NCI-H146 treated with DMSO at 0.1 percent for 48 hours (cell line): Measurements from ENCODE around the gene LIPC.

Source experiments
- DNase-seq: peaks from one replicate; lab custom pipeline; 2025; ENCODE audit not compliant: unreplicated experiment; lab: John Stamatoyannopoulos, UW

The LIPC gene

DNA sequence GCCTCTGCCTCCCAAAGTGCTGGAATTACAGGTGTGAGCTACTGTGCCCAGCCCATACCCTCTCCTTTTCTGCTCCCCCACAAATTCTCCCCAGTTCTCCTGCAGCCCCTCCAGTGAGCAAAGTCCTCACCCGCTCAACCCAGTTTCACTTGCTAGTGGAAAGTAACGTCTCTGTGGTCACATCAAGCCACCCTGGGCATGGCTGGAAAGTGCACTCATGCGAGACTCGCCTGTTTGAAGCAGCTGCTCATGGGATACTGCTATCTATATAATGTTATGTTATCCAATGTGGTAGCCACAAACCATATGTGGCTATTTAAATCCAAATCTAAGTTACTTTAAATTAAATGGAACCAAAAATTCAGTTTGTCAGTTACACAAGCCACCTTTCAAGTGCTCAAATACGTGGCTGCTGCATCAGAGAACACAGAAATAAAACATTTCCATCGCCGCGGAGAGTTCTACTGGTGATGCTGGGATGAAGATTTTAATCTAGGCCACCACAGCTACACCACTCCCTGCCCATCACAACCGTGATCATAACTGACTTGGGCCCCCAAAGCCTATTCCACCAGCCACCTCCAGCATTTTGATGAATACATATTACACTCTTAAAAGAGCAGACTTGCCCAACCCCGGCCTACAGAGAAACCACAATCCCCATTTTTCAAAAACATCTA is 119.4 kb downstream of the LIPC start:
- no peak for DNase-seq

GRCh38 chr15:58551764-58552504 is 120.1 kb downstream of the LIPC start:
- no peak for DNase-seq

DNA sequence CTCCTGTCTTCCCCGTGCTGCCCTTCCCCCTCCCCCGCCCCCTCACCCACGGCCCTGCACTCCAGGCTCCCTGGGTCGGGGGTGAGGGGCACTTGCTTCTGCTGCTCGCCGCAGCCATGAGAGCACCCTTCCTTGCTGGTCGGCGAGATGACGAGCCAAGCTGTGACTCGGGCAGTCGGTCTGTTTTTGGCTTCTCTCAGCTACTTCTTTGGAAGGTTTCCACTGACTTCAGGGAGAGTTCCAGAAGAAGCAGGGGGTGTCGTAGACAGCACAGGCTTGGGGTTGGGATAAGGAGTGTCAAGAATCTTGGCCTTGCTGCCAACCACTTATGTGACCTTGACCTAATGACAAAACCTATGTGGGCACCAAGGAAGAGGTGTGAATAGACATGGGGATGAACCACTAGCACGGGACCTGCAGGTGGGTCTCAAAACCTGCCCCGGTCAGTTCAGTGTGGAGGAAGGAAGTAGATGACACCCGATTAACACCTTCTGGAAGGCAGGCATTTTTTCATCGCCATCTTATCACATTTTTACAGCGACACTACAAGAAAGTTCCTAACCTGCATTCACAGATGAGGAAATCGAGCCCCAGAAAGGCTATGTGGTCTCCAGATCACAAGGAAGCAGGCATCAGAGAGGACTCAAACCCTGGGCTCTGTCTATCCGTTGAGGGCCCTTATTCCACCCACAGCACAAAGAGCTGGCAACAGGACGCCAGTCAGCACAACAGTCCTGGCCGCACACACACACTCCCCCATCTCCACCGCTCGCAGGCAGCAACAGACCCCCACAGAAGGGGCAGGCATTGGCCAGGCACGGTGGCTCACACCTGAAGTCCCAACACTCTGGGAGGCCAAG is 120.9 kb downstream of the LIPC start:
- DNase-seq: no peak

GRCh38 chr15:58553365-58553918 is 121.7 kb downstream of the LIPC start:
- no peak for DNase-seq

GRCh38 chr15:58554758-58555157 is 123.0 kb downstream of the LIPC start:
- no peak for DNase-seq

- DNase-seq: peak; percentile 25
Observed at GRCh38 chr15:58555162-58556027, 123.6 kb downstream of the LIPC start.

GRCh38 chr15:58556028-58556361 is 124.2 kb downstream of the LIPC start:
- no peak for DNase-seq

GRCh38 chr15:58556541-58556940 is 124.8 kb downstream of the LIPC start:
- DNase-seq: no peak

DNA sequence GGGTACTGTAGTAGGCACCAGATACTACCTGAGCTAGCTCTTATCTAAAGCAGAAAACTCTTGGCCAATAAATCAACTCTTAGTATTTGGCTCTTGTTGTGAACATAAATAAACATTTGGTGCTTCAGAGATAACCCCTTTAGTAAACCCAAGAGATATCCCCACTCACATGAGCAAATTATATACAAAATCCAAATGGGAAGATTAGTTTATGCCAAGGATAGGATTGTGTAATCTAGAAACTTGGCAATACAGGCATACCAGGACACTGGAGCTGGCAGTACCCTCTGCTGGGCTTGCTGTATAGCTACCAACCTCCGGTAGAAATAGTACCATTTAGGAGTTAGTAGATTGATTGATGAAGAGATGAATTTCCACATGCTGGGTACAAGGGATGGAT is 127.0 kb downstream of the LIPC start:
- no peak for DNase-seq

GRCh38 chr15:58559904-58560588 is 128.3 kb downstream of the LIPC start:
- no peak for DNase-seq

- DNase-seq: no peak
Observed at GRCh38 chr15:58561321-58561720, 129.5 kb downstream of the LIPC start.

- no peak for DNase-seq
Observed at GRCh38 chr15:58562135-58562534, 130.3 kb downstream of the LIPC start.

- DNase-seq: peak; percentile 2
Observed at GRCh38 chr15:58564981-58565380, 133.2 kb downstream of the LIPC start.

GRCh38 chr15:58565619-58566018 is 133.8 kb downstream of the LIPC start:
- DNase-seq: no peak

DNA sequence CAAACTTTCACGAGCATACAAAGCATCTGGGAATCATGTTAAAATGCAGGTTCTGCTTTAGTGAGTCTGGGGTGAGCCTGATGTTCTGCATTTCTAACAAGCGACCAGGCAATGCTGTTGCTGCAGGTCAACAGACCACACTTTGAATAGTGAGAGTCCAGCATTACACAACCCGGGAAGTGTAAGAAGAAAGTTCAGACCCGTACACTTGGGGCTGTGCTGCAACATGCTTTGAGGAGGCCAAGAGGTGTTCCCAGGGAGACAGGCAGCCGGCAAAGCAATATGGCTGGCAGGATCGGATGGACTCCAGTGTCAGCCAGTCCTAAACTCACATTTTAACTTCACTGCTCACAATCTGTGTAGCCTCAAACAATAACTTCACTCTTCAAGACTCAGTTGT is 134.2 kb downstream of the LIPC start:
- no peak for DNase-seq

GRCh38 chr15:58568157-58568571 is 136.4 kb downstream of the LIPC start:
- no peak for DNase-seq

DNA sequence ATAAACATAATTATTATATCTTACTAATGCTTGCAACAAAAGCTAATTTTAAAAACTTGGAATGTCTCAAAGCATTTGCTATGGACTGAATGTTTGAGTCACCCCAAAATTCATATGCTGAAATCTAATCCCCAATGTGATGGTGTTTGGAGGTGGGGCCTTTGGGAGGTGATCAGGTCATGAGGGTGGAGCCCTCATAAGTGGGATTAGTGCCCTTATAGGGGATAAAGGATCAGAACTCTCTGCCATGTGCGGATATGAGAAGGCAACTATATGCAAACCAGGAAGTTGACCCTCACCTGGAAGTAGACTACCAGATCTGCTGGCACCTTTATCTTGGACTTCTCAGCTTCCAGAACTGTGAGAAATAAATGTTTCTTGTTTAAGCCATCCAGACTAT is 137.7 kb downstream of the LIPC start:
- DNase-seq: no peak

DNA sequence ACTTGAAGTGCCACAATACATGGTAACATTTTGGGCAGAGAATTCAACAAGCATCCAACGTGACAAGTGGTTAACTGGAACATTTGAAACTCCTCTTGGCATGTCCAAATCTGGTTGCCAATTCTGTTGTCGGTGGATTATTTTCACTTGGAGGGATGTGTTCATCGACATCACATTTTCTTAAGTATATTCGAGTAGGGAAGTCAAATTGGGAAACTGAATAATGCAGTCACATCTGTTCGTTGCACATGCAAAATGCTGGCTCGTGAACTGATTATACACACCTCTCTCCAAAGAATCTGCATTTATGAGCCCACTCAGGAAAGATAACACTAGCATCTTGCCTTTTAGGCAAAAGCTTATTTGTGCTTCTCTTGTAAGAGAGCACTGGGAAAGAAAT is 139.7 kb downstream of the LIPC start:
- DNase-seq: no peak

GRCh38 chr15:58572521-58572920 is 140.7 kb downstream of the LIPC start:
- DNase-seq: no peak

DNA sequence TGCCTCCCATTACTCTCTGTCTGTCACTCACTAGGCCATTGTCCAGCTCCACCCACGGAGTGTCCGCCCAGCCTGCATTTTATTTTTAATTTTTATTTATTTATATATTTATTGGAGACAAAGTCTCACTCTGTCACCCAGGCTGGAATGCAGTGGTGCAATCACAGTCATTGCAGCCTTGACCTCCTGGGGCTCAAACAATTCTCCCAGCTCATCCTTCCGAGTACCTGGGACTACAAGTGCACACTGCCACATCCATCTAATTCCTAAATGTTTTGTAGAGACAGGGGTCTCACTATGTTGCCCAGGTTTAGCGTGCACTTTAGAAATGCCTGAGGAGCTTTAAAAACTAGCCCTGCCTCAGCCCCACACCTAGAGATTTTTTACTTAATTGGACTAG is 141.5 kb downstream of the LIPC start:
- no peak for DNase-seq
